Duodenal mucosa (tissue), 2 donors: ENCODE measurements around the gene IGSF21.

Experiments used
- H3K27ac ChIP-seq: one replicate; pipeline ENCODE4 v1.7.0; 2013; ENCODE audit warnings: low read depth, low read length
- H3K27me3 ChIP-seq, 2 donors: one replicate each; pipeline ENCODE4 v1.7.0; 2013; ENCODE audit warnings: low read length in 2 of 2, control low read depth in 1 of 2; ENCODE audit not compliant: insufficient read depth in 2 of 2, control insufficient read depth in 1 of 2
- H3K36me3 ChIP-seq, 2 donors: one replicate each; pipeline ENCODE4 v1.7.0; 2013; ENCODE audit warnings: low read length in 2 of 2, control low read depth in 1 of 2; ENCODE audit not compliant: insufficient read depth in 2 of 2, control insufficient read depth in 1 of 2
- H3K4me1 ChIP-seq, 2 donors: one replicate each; pipeline ENCODE4 v1.7.0; 2013; ENCODE audit warnings: low read length in 2 of 2, control low read depth in 1 of 2; ENCODE audit not compliant: insufficient read depth in 2 of 2, control insufficient read depth in 1 of 2
- H3K4me3 ChIP-seq, 2 donors: one replicate each; pipeline ENCODE4 v1.7.0; 2013; ENCODE audit warnings: low read length in 2 of 2, low read depth in 1 of 2
- H3K9ac ChIP-seq, 2 donors: one replicate each; pipeline ENCODE4 v1.7.0; 2013; ENCODE audit warnings: low read length in 2 of 2, low read depth in 1 of 2
- H3K9me3 ChIP-seq, 2 donors: one replicate each; pipeline ENCODE4 v1.7.0; 2013; ENCODE audit warnings: low read length in 2 of 2, control low read depth in 1 of 2; ENCODE audit not compliant: control insufficient read depth in 1 of 2

IGSF21 gene

GRCh38 chr1:18314399-18314798 is 206.8 kb downstream of the IGSF21 start:
- Histone ChIP-seq H3K9me3 (no peaks in the 10 kb centered on the region), H3K4me3 (no peak overlapping the region), H3K27me3 (no peaks in the 10 kb centered on the region), H3K9ac (no peak overlapping the region), H3K27ac (no peak overlapping the region), H3K4me1 (no peaks in the 10 kb centered on the region), H3K36me3 (no peaks in the 10 kb centered on the region)

GRCh38 chr1:18315449-18315848 is 207.9 kb downstream of the IGSF21 start:
- Histone ChIP-seq H3K9me3 (no peaks in the 10 kb centered on the region), H3K4me1 (no peaks in the 10 kb centered on the region)

GRCh38 chr1:18316764-18317163 is 209.2 kb downstream of the IGSF21 start:
- Histone ChIP-seq H3K9me3 (no peaks in the 10 kb centered on the region), H3K4me1 (no peaks in the 10 kb centered on the region), H3K27ac (no peak overlapping the region), H3K27me3 (no peaks in the 10 kb centered on the region), H3K4me3 (no peak overlapping the region), H3K36me3 (no peaks in the 10 kb centered on the region), H3K9ac (no peak overlapping the region)

More at GRCh38 chr1:18315449-18315848, 207.9 kb downstream of the IGSF21 start:
- no peak overlapping the region for H3K9ac ChIP-seq
- H3K4me3 ChIP-seq: no peak overlapping the region
- no peaks in the 10 kb centered on the region for H3K27me3 ChIP-seq
- H3K36me3 ChIP-seq: no peaks in the 10 kb centered on the region
- no peak overlapping the region for H3K27ac ChIP-seq

- H3K27me3 ChIP-seq: no peaks in the 10 kb centered on the region
- no peaks in the 10 kb centered on the region for H3K4me1 ChIP-seq
- no peaks in the 10 kb centered on the region for H3K9me3 ChIP-seq
- no peak overlapping the region for H3K4me3 ChIP-seq
- no peak overlapping the region for H3K9ac ChIP-seq
- no peak overlapping the region for H3K27ac ChIP-seq
- no peaks in the 10 kb centered on the region for H3K36me3 ChIP-seq
Measured at GRCh38 chr1:18319099-18319498, 211.5 kb downstream of the IGSF21 start.

GRCh38 chr1:18320051-18320450 is 212.5 kb downstream of the IGSF21 start:
- Histone ChIP-seq H3K36me3 (no peaks in the 10 kb centered on the region), H3K27ac (no peak overlapping the region), H3K4me3 (no peak overlapping the region), H3K4me1 (no peaks in the 10 kb centered on the region), H3K27me3 (no peaks in the 10 kb centered on the region), H3K9me3 (no peaks in the 10 kb centered on the region), H3K9ac (no peak overlapping the region)

GRCh38 chr1:18322368-18323032 is 214.9 kb downstream of the IGSF21 start:
- Histone ChIP-seq H3K27ac (no peak overlapping the region), H3K27me3 (no peaks in the 10 kb centered on the region), H3K9me3 (no peaks in the 10 kb centered on the region), H3K9ac (no peak overlapping the region), H3K4me1 (no peaks in the 10 kb centered on the region), H3K4me3 (no peak overlapping the region), H3K36me3 (no peaks in the 10 kb centered on the region)

GRCh38 chr1:18323259-18323658 is 215.7 kb downstream of the IGSF21 start:
- H3K4me3 ChIP-seq: no peak overlapping the region
- H3K9ac ChIP-seq: no peak overlapping the region
- no peaks in the 10 kb centered on the region for H3K4me1 ChIP-seq
- no peak overlapping the region for H3K27ac ChIP-seq
- H3K27me3 ChIP-seq: no peaks in the 10 kb centered on the region
- no peaks in the 10 kb centered on the region for H3K36me3 ChIP-seq
- no peaks in the 10 kb centered on the region for H3K9me3 ChIP-seq

GRCh38 chr1:18324246-18324645 is 216.6 kb downstream of the IGSF21 start:
- Histone ChIP-seq H3K36me3 (no peaks in the 10 kb centered on the region), H3K27ac (no peak overlapping the region), H3K27me3 (no peaks in the 10 kb centered on the region), H3K4me1 (no peaks in the 10 kb centered on the region), H3K4me3 (no peak overlapping the region), H3K9me3 (no peaks in the 10 kb centered on the region), H3K9ac (no peak overlapping the region)

GRCh38 chr1:18325136-18325535 is 217.5 kb downstream of the IGSF21 start:
- no peaks in the 10 kb centered on the region for H3K27me3 ChIP-seq
- H3K4me1 ChIP-seq: no peaks in the 10 kb centered on the region
- no peaks in the 10 kb centered on the region for H3K9me3 ChIP-seq
- no peak overlapping the region for H3K9ac ChIP-seq
- no peaks in the 10 kb centered on the region for H3K36me3 ChIP-seq
- H3K4me3 ChIP-seq: no peak overlapping the region
- no peak overlapping the region for H3K27ac ChIP-seq

- no peaks in the 10 kb centered on the region for H3K36me3 ChIP-seq
- no peak overlapping the region for H3K27ac ChIP-seq
- no peaks in the 10 kb centered on the region for H3K4me1 ChIP-seq
- no peaks in the 10 kb centered on the region for H3K9me3 ChIP-seq
- no peak overlapping the region for H3K9ac ChIP-seq
- H3K27me3 ChIP-seq: no peaks in the 10 kb centered on the region
- no peak overlapping the region for H3K4me3 ChIP-seq
Measured at GRCh38 chr1:18326211-18326897, 218.8 kb downstream of the IGSF21 start.
